ENCODE results near the gene GPR12. TPM values are rescaled to one million over a fixed set of nuclear protein-coding genes. Genes with fewer than 3 reads are reported as not detected.

Gene GPR12
- total and polyA plus RNA-seq, 2 donors (not counting 3 experiments of a cell fraction or from before 2014, with no cell fraction given): not detected

DNA sequence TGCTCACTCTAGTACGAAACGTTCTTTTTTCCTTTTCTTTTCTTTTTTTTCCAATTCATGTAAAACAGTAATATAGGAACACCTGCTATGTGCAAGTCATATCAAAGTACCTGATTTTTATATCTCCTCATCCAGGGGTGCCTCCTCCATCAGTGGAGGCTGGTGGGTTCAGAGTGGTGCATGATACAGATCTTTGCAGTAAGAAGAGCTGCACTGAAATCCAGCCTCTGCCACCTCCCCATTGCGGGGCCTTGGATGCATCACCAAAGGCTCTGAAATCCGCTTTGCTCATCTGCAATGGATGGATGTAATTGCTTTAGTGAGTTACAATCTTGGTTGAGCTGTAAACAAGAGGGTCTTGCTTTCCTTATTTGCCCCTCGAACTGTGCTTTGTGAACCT lies 38.3 kb downstream of the GPR12 start:
- TF ChIP-seq EZH2 (IDR thresholded peaks at IDR 0.05; ENCODE audit: borderline replicate concordance, low read depth, low read length, severe bottlenecking): no peak
- TF ChIP-seq, protein P1, sequence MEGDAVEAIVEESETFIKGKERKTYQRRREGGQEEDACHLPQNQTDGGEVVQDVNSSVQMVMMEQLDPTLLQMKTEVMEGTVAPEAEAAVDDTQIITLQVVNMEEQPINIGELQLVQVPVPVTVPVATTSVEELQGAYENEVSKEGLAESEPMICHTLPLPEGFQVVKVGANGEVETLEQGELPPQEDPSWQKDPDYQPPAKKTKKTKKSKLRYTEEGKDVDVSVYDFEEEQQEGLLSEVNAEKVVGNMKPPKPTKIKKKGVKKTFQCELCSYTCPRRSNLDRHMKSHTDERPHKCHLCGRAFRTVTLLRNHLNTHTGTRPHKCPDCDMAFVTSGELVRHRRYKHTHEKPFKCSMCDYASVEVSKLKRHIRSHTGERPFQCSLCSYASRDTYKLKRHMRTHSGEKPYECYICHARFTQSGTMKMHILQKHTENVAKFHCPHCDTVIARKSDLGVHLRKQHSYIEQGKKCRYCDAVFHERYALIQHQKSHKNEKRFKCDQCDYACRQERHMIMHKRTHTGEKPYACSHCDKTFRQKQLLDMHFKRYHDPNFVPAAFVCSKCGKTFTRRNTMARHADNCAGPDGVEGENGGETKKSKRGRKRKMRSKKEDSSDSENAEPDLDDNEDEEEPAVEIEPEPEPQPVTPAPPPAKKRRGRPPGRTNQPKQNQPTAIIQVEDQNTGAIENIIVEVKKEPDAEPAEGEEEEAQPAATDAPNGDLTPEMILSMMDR (IDR thresholded peaks at IDR 0.05; ENCODE audit: extremely low read depth in 1 of 2, insufficient read depth in 1 of 2, low read depth in 1 of 2, low read length in 2 of 2): no peak
- no peak for TF ChIP-seq POLR2AphosphoS5 (IDR thresholded peaks at IDR 0.05; ENCODE audit: insufficient read depth, low read depth, low read length)
- no peak for TF ChIP-seq MYC (IDR thresholded peaks at IDR 0.05; ENCODE audit: low read depth, low read length)
- TF ChIP-seq, protein P2, sequence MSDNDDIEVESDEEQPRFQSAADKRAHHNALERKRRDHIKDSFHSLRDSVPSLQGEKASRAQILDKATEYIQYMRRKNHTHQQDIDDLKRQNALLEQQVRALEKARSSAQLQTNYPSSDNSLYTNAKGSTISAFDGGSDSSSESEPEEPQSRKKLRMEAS (IDR thresholded peaks at IDR 0.05; ENCODE audit: insufficient read depth, insufficient read length): no peak
- TF ChIP-seq JUN (IDR thresholded peaks at IDR 0.05; ENCODE audit: borderline replicate concordance, insufficient read depth, insufficient read length, low read depth): no peak
- no peak for TF ChIP-seq GATA2 (IDR thresholded peaks at IDR 0.05; ENCODE audit: insufficient read depth, insufficient read length, low read depth, low read length)
- TF ChIP-seq POLR2A (IDR thresholded peaks at IDR 0.05; ENCODE audit: low read depth, low read length): no peak
- TF ChIP-seq FOS (IDR thresholded peaks at IDR 0.05; ENCODE audit: borderline replicate concordance, insufficient read depth, low read length): no peak
- no peaks in the 10 kb centered on the region for H3K36me3 ChIP-seq (ENCODE audit: control insufficient read depth in 2 of 2, extremely low read depth in 1 of 2, insufficient read depth in 2 of 2, low read length in 2 of 2)
- no peak overlapping the region for H3K9ac ChIP-seq (replicated peaks; ENCODE audit: extremely low read depth, insufficient read depth, low read length)
- BruUV-seq (replicated peaks): no TSS peak
- H3K4me3 ChIP-seq (replicated peaks in 1 of 3; ENCODE audit: insufficient read depth in 1 of 3, low read depth in 1 of 3, low read length in 3 of 3): no peak overlapping the region
- dilution Hi-C loops (cut with MboI; ENCODE audit: extremely low pct_ligation_motif_present, low sequenced_read_pairs) (no loop called here), intact Hi-C loops (cut with micrococcal nuclease) (no loop called here)
- no peaks in the 10 kb centered on the region for H3K9me1 ChIP-seq (replicated peaks; ENCODE audit: control insufficient read depth, extremely low read depth, insufficient read depth, low read length)
- no peaks in the 10 kb centered on the region for H3K9me3 ChIP-seq (replicated peaks; ENCODE audit: control insufficient read depth, insufficient read depth, low read length)
- H3K79me2 ChIP-seq (ENCODE audit: control insufficient read depth, insufficient read depth, low read length): no peaks in the 10 kb centered on the region
- H3K27me3 ChIP-seq (ENCODE audit: control insufficient read depth in 2 of 2, insufficient read depth in 2 of 2, low read length in 2 of 2): peaks cover 0 to 3% of the 10 kb centered on the region in 2 experiments
- H2AFZ ChIP-seq (ENCODE audit: low read depth, low read length): no peak overlapping the region
- H3K4me1 ChIP-seq (ENCODE audit: control insufficient read depth, extremely low read depth, insufficient read depth, low read length): no peaks in the 10 kb centered on the region
- DNase-seq (ENCODE audit: low read depth, low spot score): no peak
- H4K20me1 ChIP-seq (replicated peaks; ENCODE audit: control insufficient read depth, extremely low read depth, insufficient read depth, low read length): no peaks in the 10 kb centered on the region
- no peak overlapping the region for H3K4me2 ChIP-seq (ENCODE audit: insufficient read depth, low read length)
- no peak for FAIRE-seq
- POLR2A ChIA-PET: no interaction called here
- no peak overlapping the region for H3K27ac ChIP-seq (ENCODE audit: insufficient read depth, low read depth, low read length)
- CTCF ChIA-PET: no interaction called here
